Fibroblast of lung (primary cell): ENCODE results near the gene COLGALT1.

Source experiments
- CTCF ChIP-seq, 2 donors: IDR thresholded peaks in 1 of 2; conservative IDR thresholded peaks in 1 of 2; 1 replicate in 1 of 2; 2 replicates in 1 of 2; pipeline ENCODE4 v1.5.1; 2011 to 2012; ENCODE audit warnings: low read length in 2 of 2, control low read depth in 1 of 2, inconsistent platforms in 1 of 2, low read depth in 1 of 2, mild to moderate bottlenecking in 1 of 2
- EZH2 ChIP-seq: IDR thresholded peaks from 2 replicates; pipeline ENCODE4 v1.5.1; 2012; ENCODE audit warnings: low read length, control low read depth, mild to moderate bottlenecking; ENCODE audit errors: missing control alignments

- TF ChIP-seq CTCF (conservative IDR thresholded peaks at IDR 0.05 in 1 of 2, IDR thresholded peaks at IDR 0.05 in 1 of 2; ENCODE audit: low read depth in 1 of 2, low read length in 2 of 2) (peak; percentile 8 to 46), EZH2 (no peak)
Measured at GRCh38 chr19:17605761-17606589, 50.5 kb downstream of the COLGALT1 start.
